Measurements from ENCODE around the gene LRFN2.

- no peak for TF ChIP-seq POLR2A (IDR thresholded peaks at IDR 0.05)
- no peak for TF ChIP-seq CTCF (IDR thresholded peaks at IDR 0.05)
Measured at GRCh38 chr6:40469323-40469722, 117.8 kb downstream of the LRFN2 start.
